HTERT RPE-1 (cell line): ENCODE data around the gene ALG14.
"Not testable (repeated sequence)": the region's sequence is repeated elsewhere in the genome, so short reads cannot be mapped to it uniquely, and the experiment has no call there.

ENCODE experiments used
- in situ Hi-C: fragments of 300-500 bp; cut with MboI; formaldehyde crosslinking; loops from 4 replicates; pipeline ENCODE4 v1.14.3; 2020; ENCODE audit warnings: low sequenced_read_pairs

The ALG14 gene

GRCh38 chr1:95013950-95014574 is 58.7 kb downstream of the ALG14 start:
- in situ Hi-C loops = no loop called here

GRCh38 chr1:95012389-95012788 is 60.4 kb downstream of the ALG14 start:
- in situ Hi-C loops = no loop called here

DNA sequence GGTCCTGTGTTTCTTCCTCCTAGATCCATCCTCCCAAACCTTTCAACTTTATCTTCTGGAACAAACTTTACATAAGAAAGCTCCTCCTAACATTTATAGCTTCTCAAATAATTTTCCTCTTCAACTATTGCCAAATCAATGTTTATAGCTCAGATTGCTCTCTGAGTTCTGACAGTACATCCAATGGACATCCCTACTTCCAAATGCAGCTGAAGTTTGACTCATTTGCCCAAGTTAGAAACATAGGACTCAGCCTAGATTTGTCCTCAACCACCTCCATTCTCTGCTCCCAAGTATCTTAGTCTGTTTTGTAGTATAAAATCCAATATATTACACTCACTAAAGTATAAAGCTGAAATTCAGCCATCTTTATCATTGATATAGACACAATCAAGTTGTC is 62.6 kb downstream of the ALG14 start:
- in situ Hi-C loops = no loop called here

DNA sequence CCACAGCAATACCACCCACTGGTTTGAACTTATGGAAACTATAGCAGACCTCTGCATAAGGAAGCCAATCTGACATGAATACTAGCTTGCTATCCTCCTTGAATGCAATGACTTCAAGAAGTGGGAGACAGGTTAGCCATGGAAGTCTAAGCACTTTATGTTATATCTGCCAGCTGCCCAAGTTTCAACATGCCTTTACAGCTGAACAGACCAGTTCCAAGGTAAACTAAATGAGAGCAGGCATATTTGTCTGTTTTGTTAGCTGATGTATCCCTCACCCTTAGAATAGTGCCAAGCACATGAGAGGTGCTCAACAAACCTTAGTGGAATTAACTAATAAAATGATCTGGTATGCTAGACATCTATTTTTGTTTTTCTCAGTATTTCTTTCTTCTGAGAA is 65.1 kb downstream of the ALG14 start:
- in situ Hi-C loops = no loop called here

DNA sequence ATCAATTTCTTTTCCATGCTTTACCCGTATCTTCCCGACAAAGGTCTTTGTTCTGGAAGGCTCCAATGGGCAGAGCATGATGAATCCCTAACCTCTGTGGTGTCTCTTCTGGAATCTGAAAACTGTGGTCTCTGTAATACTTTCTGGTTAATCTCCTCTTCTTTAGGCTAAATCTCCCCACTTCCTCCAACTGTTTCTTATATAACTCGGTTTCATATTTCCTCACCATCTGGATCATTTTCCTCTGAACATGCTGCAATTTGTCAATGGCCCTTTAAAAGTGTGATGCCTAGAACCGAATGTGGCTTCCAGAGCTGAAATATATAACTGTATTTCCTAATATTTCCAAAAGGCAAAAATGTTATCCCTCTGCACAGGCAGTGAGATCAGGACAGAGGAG is 66.1 kb downstream of the ALG14 start:
- in situ Hi-C loops = no loop called here

- in situ Hi-C loops = no loop called here
These were observed 67.2 kb downstream of the ALG14 start for GRCh38 chr1:95005584-95005983.

GRCh38 chr1:95004013-95004412 is 68.7 kb downstream of the ALG14 start:
- in situ Hi-C loops = no loop called here

DNA sequence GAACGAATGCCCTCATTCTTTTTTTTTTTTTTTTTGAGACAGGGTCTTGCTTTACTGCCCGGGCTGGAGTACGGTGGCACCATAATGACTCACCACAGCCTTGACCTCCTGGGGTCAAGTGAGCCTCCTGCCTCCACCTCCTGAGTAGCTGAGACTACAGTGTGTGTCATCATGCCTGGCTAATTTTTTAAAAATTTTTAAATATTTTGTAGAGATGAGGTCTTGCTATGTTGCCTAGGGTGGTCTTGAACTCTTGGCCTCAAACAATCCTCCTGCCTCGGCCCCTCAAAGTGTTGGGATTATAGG is 69.4 kb downstream of the ALG14 start:
- in situ Hi-C loops = no loop called here

DNA sequence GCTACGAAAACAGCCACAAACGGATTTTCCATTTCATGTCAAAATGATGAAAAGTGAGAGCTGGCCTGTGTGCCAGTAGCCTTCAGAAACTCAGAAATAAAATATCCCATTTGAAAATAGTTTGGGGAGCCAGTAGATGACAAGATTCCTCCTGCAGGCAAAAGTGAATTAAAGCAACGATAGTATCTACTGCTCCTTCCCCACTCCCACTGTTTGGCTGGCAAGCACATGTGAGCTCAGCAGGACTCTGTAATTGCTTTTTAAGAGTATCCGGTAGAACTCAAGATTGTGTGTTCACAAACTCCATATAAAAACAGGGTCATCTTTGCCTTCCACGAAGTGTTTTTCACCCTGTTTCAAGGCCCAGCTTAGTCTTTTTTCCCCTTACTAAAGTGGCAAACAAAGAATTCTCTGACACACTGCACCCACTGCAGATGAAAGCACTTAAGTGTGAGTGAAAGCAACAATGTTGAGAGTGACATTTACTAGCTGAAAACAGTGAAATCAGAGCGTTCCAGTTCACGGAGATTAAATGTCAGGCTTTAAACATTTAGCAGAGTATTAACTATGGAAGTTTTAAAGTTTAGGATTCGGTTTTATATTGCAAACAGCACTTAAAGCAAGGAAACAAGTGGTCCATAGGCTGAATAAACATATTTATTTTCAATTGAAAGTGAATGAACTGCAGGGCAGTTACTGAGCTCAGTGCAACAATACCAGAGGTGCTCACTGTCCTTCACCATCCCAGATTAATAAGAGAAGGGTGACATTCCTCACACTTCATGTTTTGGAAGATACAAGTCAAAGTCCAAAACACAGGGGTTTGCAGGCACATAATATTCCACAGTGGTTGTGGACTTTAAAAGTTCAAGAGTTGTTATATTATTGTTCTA is 70.0 kb downstream of the ALG14 start:
- in situ Hi-C loops = no loop called here

DNA sequence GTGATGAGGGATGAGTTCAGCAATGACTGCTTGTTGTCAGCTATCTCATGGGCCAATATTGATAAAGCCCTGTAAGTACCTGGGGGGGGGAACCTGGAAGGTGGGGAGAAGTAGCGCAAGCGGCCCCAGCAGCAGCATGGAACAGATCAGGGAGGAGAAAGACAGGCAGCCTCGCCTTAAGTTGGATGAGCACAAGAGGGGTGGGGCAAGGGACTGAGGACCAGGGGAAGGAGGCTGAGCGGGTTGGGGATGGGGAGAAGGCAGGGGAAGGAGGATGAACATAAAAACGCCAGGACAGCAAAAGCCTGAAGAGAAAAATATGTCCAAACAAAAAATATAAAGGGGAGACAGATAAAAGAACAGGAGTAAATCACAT is 70.6 kb downstream of the ALG14 start:
- in situ Hi-C loops = no loop called here

DNA sequence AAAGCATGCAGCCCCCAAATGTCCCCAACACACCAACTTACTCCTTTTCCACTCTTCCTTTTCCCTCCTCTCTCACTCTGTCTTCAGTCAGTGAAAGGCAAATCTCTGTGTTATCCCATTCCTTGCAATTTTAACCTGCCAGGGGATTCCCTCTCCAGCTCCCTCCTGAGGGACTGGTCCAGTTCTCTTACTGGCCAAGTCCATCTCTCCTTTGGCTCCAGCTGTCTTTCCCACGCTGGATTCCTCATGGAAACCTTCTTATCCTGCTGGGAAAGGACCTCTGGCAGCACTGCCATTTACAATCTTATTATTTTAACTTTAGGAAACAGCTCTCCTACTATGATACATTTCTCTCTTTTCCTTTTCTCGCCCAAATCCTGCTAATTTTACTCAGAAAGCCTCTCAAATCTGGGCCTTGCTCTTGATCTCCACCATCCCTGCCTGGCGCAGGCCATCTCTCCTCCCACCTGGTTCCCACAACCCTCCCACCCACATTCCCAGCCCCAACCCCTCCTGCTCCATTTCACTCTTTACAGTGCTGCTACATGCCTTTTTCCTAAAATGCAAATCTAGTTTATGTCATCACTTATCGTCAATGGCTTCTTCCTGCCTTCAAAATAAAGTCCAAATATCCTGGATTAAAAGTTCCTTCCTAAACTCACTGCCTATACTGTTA is 73.2 kb downstream of the ALG14 start:
- in situ Hi-C loops = no loop called here

DNA sequence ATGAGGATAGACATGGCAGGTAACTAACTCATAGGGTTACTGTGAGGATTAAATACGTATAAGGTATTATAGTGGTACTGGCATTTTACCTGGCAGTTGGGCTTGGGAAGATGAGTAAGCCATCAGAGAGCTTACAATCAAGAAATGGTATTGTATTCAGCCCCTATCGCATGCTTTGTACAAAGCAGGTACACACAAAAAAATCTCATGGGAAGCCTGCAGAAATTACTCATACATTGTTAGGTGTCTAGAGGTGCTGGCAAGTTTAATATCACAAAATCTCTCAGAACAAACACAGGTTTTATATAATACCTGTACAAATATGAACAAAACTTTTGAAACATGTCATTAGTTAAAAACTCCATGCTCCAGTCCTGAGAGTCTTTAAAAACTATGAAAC is 74.0 kb downstream of the ALG14 start:
- in situ Hi-C loops = no loop called here

DNA sequence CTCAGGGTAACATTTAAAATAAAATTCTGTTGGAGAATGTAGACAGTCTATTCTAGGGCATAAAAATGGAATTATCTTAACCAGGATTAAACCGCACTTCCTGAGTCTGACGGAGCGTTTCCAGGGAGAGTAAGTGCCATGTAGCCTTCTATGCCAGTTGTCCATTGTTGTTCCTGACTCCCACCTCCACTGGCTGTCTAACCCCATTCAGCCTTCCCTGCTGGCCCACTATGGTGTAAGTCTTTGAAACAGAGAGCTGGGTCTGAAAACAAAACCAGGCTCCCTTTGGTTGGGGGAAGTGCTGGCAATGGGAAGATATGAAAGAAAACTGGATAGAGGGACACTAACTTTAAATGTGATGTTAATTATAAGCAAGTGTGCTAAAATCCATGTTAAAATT is 74.6 kb downstream of the ALG14 start:
- in situ Hi-C loops = no loop called here

DNA sequence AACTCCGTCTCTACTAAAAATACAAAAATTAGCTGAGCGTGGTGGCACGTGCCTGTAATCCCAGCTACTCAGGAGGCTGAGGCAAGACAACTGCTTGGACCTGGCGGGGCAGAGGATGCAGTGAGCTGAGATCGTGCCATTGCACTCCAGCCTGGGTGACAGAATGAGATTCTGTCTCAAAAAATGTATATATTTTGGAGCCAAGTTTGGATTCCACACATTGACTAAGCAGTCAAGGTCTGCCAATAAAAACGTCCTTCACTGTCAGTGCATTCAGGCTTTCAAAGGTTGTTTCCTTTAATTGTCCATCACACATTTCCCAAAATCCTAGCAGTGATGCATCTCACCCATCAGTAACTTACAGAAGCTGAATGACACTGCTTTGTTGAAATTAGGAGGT is 77.2 kb downstream of the ALG14 start:
- in situ Hi-C loops = not testable (repeated sequence)

DNA sequence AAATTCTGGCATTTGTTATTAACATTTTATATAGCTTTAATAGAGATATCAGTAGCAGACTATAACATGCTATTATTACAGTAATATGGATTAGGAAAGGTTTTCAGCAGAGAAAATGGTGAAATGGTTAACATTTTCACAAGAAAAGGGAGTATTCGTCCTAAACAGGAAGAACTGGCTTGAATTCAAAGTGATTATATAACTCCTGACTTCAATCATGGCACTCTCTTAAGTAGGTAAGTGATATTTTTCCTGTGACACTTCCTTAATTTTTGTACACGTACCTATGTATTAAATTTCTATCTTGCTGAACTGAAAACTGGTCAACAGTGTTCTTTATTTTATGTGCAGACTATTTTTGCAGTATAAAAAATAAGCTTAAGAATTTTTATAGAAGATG is 77.9 kb downstream of the ALG14 start:
- in situ Hi-C loops = no loop called here

DNA sequence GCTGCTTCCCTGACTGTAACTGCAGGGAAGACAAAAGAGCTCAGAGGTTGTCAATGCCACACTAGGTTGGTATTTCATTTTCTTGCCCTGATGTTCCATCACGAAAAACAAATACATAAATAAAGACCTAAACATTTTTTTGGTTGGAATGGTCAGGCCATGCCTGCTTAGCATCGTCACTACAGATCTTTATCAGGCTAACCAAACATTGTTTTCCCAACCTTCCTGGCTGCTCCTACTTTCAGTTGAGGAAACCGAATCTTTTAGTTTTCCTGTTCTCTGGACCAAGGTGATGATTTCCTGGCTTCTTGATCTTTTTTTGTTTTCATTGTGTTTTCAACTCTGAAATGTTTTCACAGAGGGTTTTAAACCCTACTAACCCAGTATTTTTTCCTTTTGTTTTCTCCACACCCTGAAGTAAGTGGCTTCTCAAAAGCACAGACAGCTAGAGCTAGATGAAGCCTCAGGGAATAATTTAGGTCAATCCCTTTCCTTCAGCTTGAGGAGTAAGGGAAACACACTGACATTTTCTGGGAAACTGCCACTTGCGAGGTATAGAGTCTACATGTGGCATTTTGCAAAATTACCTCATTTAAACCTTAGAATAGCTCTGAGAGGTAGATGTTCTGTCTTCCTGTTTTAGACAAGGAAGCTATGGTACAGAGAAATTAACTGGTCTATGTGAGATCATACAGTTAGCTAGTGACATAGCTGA is 78.7 kb downstream of the ALG14 start:
- in situ Hi-C loops = no loop called here

DNA sequence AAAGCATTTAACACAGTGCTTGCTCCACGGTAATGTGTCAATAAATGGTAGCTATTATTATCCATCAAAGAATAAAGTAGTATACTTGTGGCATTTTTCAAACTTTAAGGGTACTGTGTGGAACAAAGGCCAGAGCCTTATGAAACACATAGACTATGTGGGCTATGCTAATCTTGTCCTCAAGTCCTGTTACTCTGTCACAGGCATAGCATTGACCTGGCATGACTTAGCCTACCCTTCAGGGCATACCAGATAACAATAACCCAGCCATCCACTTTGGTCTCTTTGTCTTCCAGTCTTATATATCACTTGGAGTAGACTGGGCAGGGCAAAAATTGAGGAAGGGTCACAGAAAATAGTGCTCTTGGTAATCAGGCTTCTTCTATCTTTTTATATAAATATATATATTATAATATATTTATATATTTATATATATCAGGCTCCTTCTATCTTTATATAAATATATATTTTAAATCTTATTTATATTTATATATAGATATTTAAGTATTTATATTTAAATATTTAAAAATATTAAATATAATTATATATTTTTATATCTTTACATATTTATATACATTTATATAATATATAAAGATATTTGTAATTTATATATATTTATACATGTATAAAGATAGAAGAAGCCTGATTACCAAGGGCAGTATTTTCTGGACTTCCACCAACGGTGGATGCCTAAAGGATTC is 79.7 kb downstream of the ALG14 start:
- in situ Hi-C loops = no loop called here

DNA sequence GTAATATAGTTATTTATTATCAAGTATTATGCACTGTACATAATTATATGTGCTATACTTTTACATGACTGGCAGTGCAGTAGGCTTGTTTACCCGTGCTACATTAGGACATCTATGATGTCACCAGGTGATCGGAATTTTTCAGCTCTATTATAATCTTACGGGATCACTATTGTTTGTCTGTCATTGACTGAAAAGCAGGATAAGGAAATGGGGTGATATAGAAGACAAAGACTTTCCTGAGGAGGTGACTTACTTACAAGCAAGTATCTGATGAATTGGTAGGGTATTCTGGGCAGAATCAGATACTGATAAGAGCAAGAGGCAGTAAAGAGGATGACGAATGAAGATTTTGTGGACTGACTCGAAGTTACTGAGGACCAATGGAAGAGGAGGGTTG is 80.6 kb downstream of the ALG14 start:
- in situ Hi-C loops = no loop called here

- in situ Hi-C loops = no loop called here
These were observed 82.8 kb downstream of the ALG14 start for GRCh38 chr1:94989911-94990473.

DNA sequence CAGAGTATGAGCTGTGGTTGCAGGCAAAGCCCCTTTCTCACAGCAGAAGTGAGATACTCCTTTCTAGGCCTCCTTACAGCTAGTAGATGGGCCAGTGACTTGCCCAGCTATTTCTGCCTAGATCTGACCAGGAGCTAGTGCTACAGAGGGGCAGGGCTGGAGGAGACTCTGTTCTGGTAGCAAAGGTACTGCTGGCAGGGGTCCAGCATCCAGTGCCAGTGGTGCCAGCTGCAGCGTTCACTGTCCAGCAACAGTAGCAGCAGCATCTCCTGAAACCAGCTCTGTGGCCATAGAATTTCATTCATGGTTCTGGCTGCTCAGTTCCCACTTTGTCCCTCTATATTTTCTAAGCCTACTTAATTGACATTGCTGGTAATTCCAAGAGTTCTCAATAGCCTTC is 83.4 kb downstream of the ALG14 start:
- in situ Hi-C loops = no loop called here

DNA sequence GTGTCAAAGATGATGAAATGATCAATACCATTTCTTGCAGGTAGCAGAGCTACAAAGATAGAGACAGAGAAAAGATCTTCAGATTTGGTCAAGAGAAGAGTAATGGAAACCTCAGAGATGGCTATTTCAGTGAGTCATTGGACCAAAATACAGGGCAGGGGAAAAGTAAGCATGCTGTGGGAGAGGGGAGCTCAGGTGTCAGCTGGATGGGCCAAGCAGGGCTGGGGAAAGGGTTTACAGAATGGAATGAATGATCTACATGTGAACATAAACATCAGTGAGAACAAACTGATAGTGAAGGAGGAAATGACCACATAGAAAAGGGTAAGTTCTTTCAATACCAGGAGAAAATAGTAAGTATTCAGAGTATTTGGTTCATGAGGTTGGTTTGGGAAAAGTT is 84.4 kb downstream of the ALG14 start:
- in situ Hi-C loops = no loop called here
